Measurements from ENCODE around the gene FGF14. TPM values are rescaled to one million over a fixed set of nuclear protein-coding genes. Genes with fewer than 3 reads are reported as not detected.

Gene FGF14
- polyA plus RNA-seq, 1 of the 3 experiments (the other 2 are of a cell fraction) = 0.20 TPM

- no peaks in the 10 kb centered on the region for H3F3A ChIP-seq (replicated peaks; ENCODE audit: insufficient read depth)
- peaks cover 0 to 15% of the 10 kb centered on the region in 2 experiments; a peak in 1 of 4 replicates for H3K4me1 ChIP-seq (ENCODE audit: control insufficient read depth in 1 of 2, insufficient read depth in 2 of 2, low read depth in 1 of 2, low read length in 1 of 2)
- no peak overlapping the region for H3K4me2 ChIP-seq
- H3K79me2 ChIP-seq (ENCODE audit: insufficient read depth) = no peaks in the 10 kb centered on the region
- ChIA-PET CTCF (no interaction called here), POLR2A (no interaction called here)
- no peaks in the 10 kb centered on the region for H3K9me3 ChIP-seq
- no peak overlapping the region for H2AFZ ChIP-seq (ENCODE audit: low read depth)
- no peak overlapping the region for H3K4me3 ChIP-seq (ENCODE audit: low read depth in 2 of 2, low read length in 1 of 2)
- no peak overlapping the region; a peak in 1 of 4 replicates for H3K27ac ChIP-seq (ENCODE audit: low read depth in 2 of 2, low read length in 1 of 2)
- no peaks in the 10 kb centered on the region for H3K27me3 ChIP-seq (ENCODE audit: insufficient read depth)
- TF ChIP-seq USF1 (IDR thresholded peaks at IDR 0.05; ENCODE audit: borderline replicate concordance, low read depth) (no peak), EP300 (IDR thresholded peaks at IDR 0.05; ENCODE audit: borderline replicate concordance in 1 of 2, low read depth in 1 of 2, low read length in 1 of 2) (no peak), GATA2 (CRISPR knock-in tag; IDR thresholded peaks at IDR 0.05) (no peak), GABPA (IDR thresholded peaks at IDR 0.05; ENCODE audit: low read depth) (no peak), TEAD4 (IDR thresholded peaks at IDR 0.05; ENCODE audit: borderline replicate concordance, insufficient read depth) (no peak), MEF2A (IDR thresholded peaks at IDR 0.05; ENCODE audit: borderline replicate concordance, low read depth) (no peak), FOXM1 (IDR thresholded peaks at IDR 0.05; ENCODE audit: low read depth) (no peak), NFIC (IDR thresholded peaks at IDR 0.05; ENCODE audit: borderline replicate concordance) (no peak), ELF1 (IDR thresholded peaks at IDR 0.05) (no peak), RCOR1 (IDR thresholded peaks at IDR 0.05; ENCODE audit: low read length) (no peak), JUND (IDR thresholded peaks at IDR 0.05) (no peak)
- no peaks in the 10 kb centered on the region for H3K9me2 ChIP-seq
- H4K20me1 ChIP-seq (ENCODE audit: insufficient read depth) = no peaks in the 10 kb centered on the region
- H3K36me3 ChIP-seq (replicated peaks in 1 of 2; ENCODE audit: control insufficient read depth in 1 of 2, insufficient read depth in 2 of 2, low read length in 1 of 2) = peaks cover 0 to 12% of the 10 kb centered on the region in 2 experiments
- no peak for DNase-seq
- H3K9ac ChIP-seq = no peak overlapping the region
- WGBS (ENCODE audit: low lambda C conversion rate) = 61% methylated on average over 4 of the region's 5 CpGs
Measured at GRCh38 chr13:102351521-102351920, 50.3 kb downstream of the FGF14 start.

- 82% methylated on average over 7 of the region's 7 CpGs for WGBS (ENCODE audit: low lambda C conversion rate)
Measured at GRCh38 chr13:102347490-102347889, 54.4 kb downstream of the FGF14 start.

More at GRCh38 chr13:102347490-102347889, 54.4 kb downstream of the FGF14 start:
- Histone ChIP-seq H3F3A (replicated peaks; ENCODE audit: insufficient read depth) (no peaks in the 10 kb centered on the region), H3K9ac (no peak overlapping the region), H3K4me1 (ENCODE audit: control insufficient read depth in 1 of 2, insufficient read depth in 2 of 2, low read depth in 1 of 2, low read length in 1 of 2) (peaks cover 0 to 28% of the 10 kb centered on the region in 2 experiments; a peak in 2 of 4 replicates), H3K4me3 (ENCODE audit: low read depth in 2 of 2, low read length in 1 of 2) (no peak overlapping the region), H3K27ac (ENCODE audit: low read depth in 2 of 2, low read length in 1 of 2) (no peak overlapping the region; a peak in 1 of 4 replicates), H3K9me2 (no peaks in the 10 kb centered on the region), H3K9me3 (no peaks in the 10 kb centered on the region), H4K20me1 (ENCODE audit: insufficient read depth) (no peaks in the 10 kb centered on the region), H3K36me3 (replicated peaks in 1 of 2; ENCODE audit: control insufficient read depth in 1 of 2, insufficient read depth in 2 of 2, low read length in 1 of 2) (peaks cover 0 to 6% of the 10 kb centered on the region in 2 experiments), H3K79me2 (ENCODE audit: insufficient read depth) (no peaks in the 10 kb centered on the region), H3K4me2 (no peak overlapping the region), H2AFZ (ENCODE audit: low read depth) (no peak overlapping the region), H3K27me3 (ENCODE audit: insufficient read depth) (no peaks in the 10 kb centered on the region)
- TF ChIP-seq GATA2 (CRISPR knock-in tag; IDR thresholded peaks at IDR 0.05) (no peak), EP300 (IDR thresholded peaks at IDR 0.05; ENCODE audit: borderline replicate concordance in 1 of 2, low read depth in 1 of 2, low read length in 1 of 2) (no peak), EZH2phosphoT487 (IDR thresholded peaks at IDR 0.05; ENCODE audit: borderline replicate concordance, low read depth) (no peak), RXRA (IDR thresholded peaks at IDR 0.05; ENCODE audit: borderline replicate concordance, low read depth) (no peak), USF1 (IDR thresholded peaks at IDR 0.05; ENCODE audit: borderline replicate concordance, low read depth) (no peak)
- no peak for DNase-seq
- ChIA-PET POLR2A (no interaction called here), CTCF (no interaction called here)

Data from SK-N-SH (cell line).